K562 (cell line): ENCODE measurements around the gene ZDHHC14. TPM values are rescaled to one million over a fixed set of nuclear protein-coding genes. Genes with fewer than 3 reads are reported as not detected.

ENCODE experiments used
- ATAC-seq: fragments of 200-7000 bp; cut with Tn5 transposase; 3 replicates; pipeline ENCODE4 v1.9.1; 2020; ENCODE audit warnings: moderate library complexity
- BruUV-seq: library from RNA; stranded (reverse); fragments of 400-500 nt; replicated peaks from 2 replicates; lab custom pipeline; 2021; lab: Mats Ljungman, UMichigan
- CTCF ChIA-PET: fragments of 300-600 bp; formaldehyde crosslinking; extraction: SDS; loops from one replicate; lab custom pipeline; 2021; ENCODE audit warnings: low intra/inter-chr PET ratio; lab: Yijun Ruan, JAX
- POLR2A ChIA-PET: fragments of 300-600, 350-650 bp; sonication (Branson Sonifier 250); formaldehyde crosslinking; extraction: SDS; loops from one replicate; lab custom pipeline; 2021; ENCODE audit warnings: antibody characterized with exemption, inconsistent platforms; lab: Yijun Ruan, JAX
- DNase-seq, 4 experiments: peaks; one replicate each; pipeline versions ENCODE4 v3.0.0 to v3.0.0-alpha.2; 2011 to 2018; ENCODE audit warnings: low spot score in 3 of 4, mixed read lengths in 3 of 4; ENCODE audit errors: extremely low read depth in 1 of 4
- FAIRE-seq: peaks from 2 replicates; lab custom pipeline; 2011; peaks lifted over from hg19 to GRCh38; lab: Jason Lieb, UNC
- H2AFZ ChIP-seq: 2 replicates; pipeline ENCODE4 v1.6.0; 2011; ENCODE audit warnings: low read depth, low read length, control low read depth, inconsistent platforms
- H3K27ac ChIP-seq: fragments of 200-600 bp; 3 replicates; pipeline ENCODE4 v1.8.0; 2011; ENCODE audit warnings: low read depth, mild to moderate bottlenecking, control low read depth, inconsistent platforms, low read length, moderate library complexity, mixed read lengths; ENCODE audit errors: extremely low read depth
- H3K27me3 ChIP-seq, 2 experiments: fragments of 300-600 bp in 1 of 2; 2 replicates in 1 of 2; 3 replicates in 1 of 2; pipeline versions ENCODE4 v1.6.0 to v1.8.0; 2011; ENCODE audit warnings: inconsistent platforms in 2 of 2, low read length in 2 of 2, mild to moderate bottlenecking in 1 of 2, mixed read lengths in 1 of 2, moderate library complexity in 1 of 2; ENCODE audit not compliant: control insufficient read depth in 2 of 2, insufficient read depth in 2 of 2
- H3K36me3 ChIP-seq: fragments of 300-600 bp; 3 replicates; pipeline ENCODE4 v1.8.0; 2011; ENCODE audit warnings: mild to moderate bottlenecking, low read length, inconsistent platforms; ENCODE audit not compliant: control insufficient read depth, insufficient read depth
- H3K4me1 ChIP-seq, 2 experiments: fragments of 200-600 bp in 1 of 2; replicated peaks in 1 of 2; 2 replicates in 1 of 2; 3 replicates in 1 of 2; pipeline versions ENCODE4 v1.5.1 to v1.8.0; 2011; ENCODE audit warnings: inconsistent platforms in 2 of 2, low read length in 2 of 2, mild to moderate bottlenecking in 1 of 2, mixed read lengths in 1 of 2, moderate library complexity in 1 of 2; ENCODE audit not compliant: control insufficient read depth in 2 of 2, insufficient read depth in 2 of 2
- H3K4me2 ChIP-seq: 2 replicates; pipeline ENCODE4 v1.6.1; 2011; ENCODE audit warnings: low read length, control low read depth, inconsistent platforms, mixed read lengths; ENCODE audit not compliant: insufficient read depth
- H3K4me3 ChIP-seq: fragments of 200-600 bp; sonication (generic), shearing (Covaris generic); 2 replicates; pipeline ENCODE4 v1.5.1; 2016; ENCODE audit warnings: control low read depth, inconsistent platforms
- H3K79me2 ChIP-seq: fragments of 200-600 bp; 3 replicates; pipeline ENCODE4 v1.8.0; 2011; ENCODE audit warnings: low read length, inconsistent platforms; ENCODE audit not compliant: control insufficient read depth, insufficient read depth
- H3K9ac ChIP-seq, 2 experiments: 2 replicates each; pipeline versions ENCODE4 v1.6.0 to v1.6.1; 2011; ENCODE audit warnings: low read depth in 2 of 2, low read length in 2 of 2, control low read depth in 1 of 2, inconsistent platforms in 1 of 2, mild to moderate bottlenecking in 1 of 2, mixed read lengths in 1 of 2; ENCODE audit not compliant: insufficient read depth in 1 of 2
- H3K9me1 ChIP-seq: one replicate; pipeline ENCODE4 v1.6.0; 2011; ENCODE audit warnings: inconsistent platforms, mild to moderate bottlenecking, low read length, moderate library complexity; ENCODE audit not compliant: control insufficient read depth, insufficient read depth
- H3K9me3 ChIP-seq: replicated peaks from 2 replicates; pipeline ENCODE4 v1.5.1; 2011; ENCODE audit warnings: low read depth, low read length, inconsistent platforms; ENCODE audit not compliant: control insufficient read depth, insufficient read depth
- H4K20me1 ChIP-seq: replicated peaks from 2 replicates; pipeline ENCODE4 v1.6.1; 2011; ENCODE audit warnings: low read length, inconsistent platforms, mixed read lengths; ENCODE audit not compliant: control insufficient read depth, insufficient read depth
- CHD2 ChIP-seq: IDR thresholded peaks from 2 replicates; pipeline ENCODE4 v1.6.1; 2011; ENCODE audit warnings: low read depth, low read length
- CREM ChIP-seq: IDR thresholded peaks from 2 replicates; pipeline ENCODE4 v1.6.1; 2014; ENCODE audit warnings: antibody characterized with exemption, low read depth
- KDM5B ChIP-seq: fragments of 200-600 bp; sonication (generic); IDR thresholded peaks from 2 replicates; pipeline ENCODE4 v1.6.1; 2012; ENCODE audit warnings: low read depth, mild to moderate bottlenecking, moderate library complexity, low read length, control low read depth, inconsistent platforms; ENCODE audit not compliant: insufficient replicate concordance
- MEIS2 ChIP-seq: fragments of 450-650 bp; IDR thresholded peaks from 2 replicates; pipeline ENCODE4 v1.6.1; 2014; ENCODE audit warnings: mild to moderate bottlenecking; ENCODE audit not compliant: partially characterized antibody
- PHF21A ChIP-seq: fragments of 450-650 bp; IDR thresholded peaks from 2 replicates; pipeline ENCODE4 v1.6.1; 2017; ENCODE audit warnings: low read depth, borderline replicate concordance
- RBFOX2 ChIP-seq: fragments of 200-400 bp; formaldehyde crosslinking; IDR thresholded peaks from 2 replicates; pipeline ENCODE4 v1.6.1; 2017; ENCODE audit warnings: low read depth, mild to moderate bottlenecking, low read length, moderate library complexity
- TBL1XR1 ChIP-seq, 2 experiments: IDR thresholded peaks; 2 replicates each; pipeline ENCODE4 v1.6.1; 2012; ENCODE audit warnings: improper control_type of control experiment in 2 of 2, low read length in 2 of 2, mild to moderate bottlenecking in 1 of 2
- ZBTB43 ChIP-seq: sonication (generic); formaldehyde crosslinking; IDR thresholded peaks from 2 replicates; pipeline ENCODE4 v1.8.0; 2023; ENCODE audit warnings: mild to moderate bottlenecking, missing genetic modification reagents
- ZNF224 ChIP-seq: sonication (generic); formaldehyde crosslinking; IDR thresholded peaks from 2 replicates; pipeline ENCODE4 v1.8.0; 2022; ENCODE audit warnings: mild to moderate bottlenecking, missing genetic modification reagents
- ZNF77 ChIP-seq: fragments of 250-450 bp; sonication (Bioruptor Pico); IDR thresholded peaks from 2 replicates; pipeline ENCODE4 v1.5.0; 2020
- ZNF830 ChIP-seq: fragments of 250-450 bp; sonication (Bioruptor Pico); IDR thresholded peaks from 2 replicates; pipeline ENCODE4 v1.5.0; 2021; ENCODE audit warnings: mild to moderate bottlenecking
- WGBS: fragments of 100-300 bp; shearing (Covaris generic); methylation state at CpG from one replicate; pipeline ENCODE4 v1.1.6; 2016; ENCODE audit warnings: low coverage, mixed read lengths; ENCODE audit not compliant: insufficient coverage; ENCODE audit errors: missing lambda C conversion rate; 5-methylcytosine and 5-hydroxymethylcytosine counted together
- in situ Hi-C: fragments of 300-500 bp; cut with MboI; formaldehyde crosslinking; loops from 4 replicates; pipeline ENCODE4 v1.15.0; 2018; ENCODE audit warnings: inconsistent platforms, mixed read lengths
- intact Hi-C: fragments of 100-400 bp; cut with micrococcal nuclease; formaldehyde crosslinking; loops from 2 replicates; pipeline ENCODE4 v1.14.2; 2022
- polyA plus RNA-seq, 8 experiments: library from polyadenylated mRNA; depleted of rRNA in 4 of 8; stranded (reverse) in 5 of 8; unstranded in 3 of 8; fragments of >200 nt; fragmentation: Nextera tagmentation in 2 of 8; fragmentation: Illumina TruSeq in 1 of 8; extraction: Ambion mirVana in 2 of 8; extraction: Trizol in 1 of 8; gene quantifications; 2 replicates each; pipeline versions ENCODE4 v1.2.1 to v1.2.3, GENCODE V29; 2011 to 2014; ENCODE audit warnings: inconsistent platforms in 1 of 8, missing spikeins in 1 of 8
- total RNA-seq, 7 experiments: library from RNA; depleted of rRNA in 6 of 7; stranded (reverse); fragments of >200 nt in 6 of 7; fragmentation: Illumina TruSeq in 2 of 7; extraction: Trizol in 2 of 7; gene quantifications; 2 replicates each; pipeline versions ENCODE4 v1.2.1 to v1.2.3, GENCODE V29; 2011 to 2021; ENCODE audit warnings: low replicate concordance in 1 of 7
- TF ChIP-seq, protein P1 (sequence below): fragments of 450-650 bp; conservative IDR thresholded peaks from 2 replicates; pipeline ENCODE4 v1.6.1; 2016; ENCODE audit warnings: missing genetic modification characterization, low read depth, mild to moderate bottlenecking, control low read depth, missing compliant biosample characterization

Gene ZDHHC14
- total and polyA plus RNA-seq, 9 of the 15 experiments (the other 6 are each of a cell fraction or from before 2014, with no cell fraction given), result 0.92 to 23.1 (median 13.8) TPM

DNA sequence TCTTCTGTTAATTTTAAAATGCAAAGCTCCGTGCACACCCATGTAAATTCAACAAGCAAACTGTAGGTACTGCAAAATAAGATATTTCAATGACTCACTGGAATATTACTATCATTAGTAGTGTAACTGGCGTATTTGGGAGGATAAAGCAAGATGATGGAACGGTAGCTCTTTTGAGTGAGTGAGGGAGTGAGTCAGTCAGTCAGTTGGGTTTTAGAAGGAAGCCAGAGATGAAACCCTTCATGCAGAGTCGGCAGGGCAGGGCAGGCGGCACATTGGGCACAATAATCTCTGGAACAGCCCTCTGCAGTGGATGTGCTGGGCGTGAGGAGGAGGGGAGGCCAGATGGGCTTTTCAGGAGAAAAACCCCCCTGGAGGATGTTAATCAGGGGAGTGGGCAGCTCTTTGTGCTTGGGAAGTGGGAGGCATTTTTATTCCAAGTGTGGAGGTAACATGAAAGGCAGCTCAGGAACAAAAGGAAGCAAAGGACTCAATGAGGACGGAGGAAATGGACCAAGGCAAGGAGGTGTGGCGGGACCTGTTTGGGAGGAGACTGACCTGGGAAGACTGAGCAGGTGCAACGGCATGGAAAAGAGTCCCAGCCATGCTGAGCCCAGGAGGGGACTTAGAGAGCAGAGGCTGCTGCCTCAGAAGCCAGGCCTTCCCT is 171.2 kb downstream of the ZDHHC14 start:
- Histone ChIP-seq H3K36me3 (no peaks in the 10 kb centered on the region), H2AFZ (no peak overlapping the region), H3K79me2 (no peaks in the 10 kb centered on the region), H4K20me1 (no peaks in the 10 kb centered on the region), H3K4me2 (no peak overlapping the region), H3K9me1 (no peaks in the 10 kb centered on the region), H3K27ac (no peak overlapping the region), H3K27me3 (no peaks in the 10 kb centered on the region), H3K9me3 (no peaks in the 10 kb centered on the region), H3K9ac (no peak overlapping the region), H3K4me1 (peaks cover 0 to 7% of the 10 kb centered on the region in 2 experiments; a peak in 1 of 5 replicates), H3K4me3 (no peak overlapping the region)
- BruUV-seq, result no TSS peak
- ATAC-seq (no peak; the same call in 2 of the 3 replicates), DNase-seq (no peak), FAIRE-seq (no peak)
- WGBS, result 79% methylated on average over 9 of the region's 9 CpGs
- in situ Hi-C loops (no loop called here), intact Hi-C loops (no loop called here)
- POLR2A ChIA-PET, result interaction anchor here (0.9 kb wide), 1 partner anchor 19 kb away, joined by 4 read pairs; no protein-coding TSS in a partner anchor
- no peak for TF ChIP-seq ZNF224
- TF ChIP-seq, protein P1, sequence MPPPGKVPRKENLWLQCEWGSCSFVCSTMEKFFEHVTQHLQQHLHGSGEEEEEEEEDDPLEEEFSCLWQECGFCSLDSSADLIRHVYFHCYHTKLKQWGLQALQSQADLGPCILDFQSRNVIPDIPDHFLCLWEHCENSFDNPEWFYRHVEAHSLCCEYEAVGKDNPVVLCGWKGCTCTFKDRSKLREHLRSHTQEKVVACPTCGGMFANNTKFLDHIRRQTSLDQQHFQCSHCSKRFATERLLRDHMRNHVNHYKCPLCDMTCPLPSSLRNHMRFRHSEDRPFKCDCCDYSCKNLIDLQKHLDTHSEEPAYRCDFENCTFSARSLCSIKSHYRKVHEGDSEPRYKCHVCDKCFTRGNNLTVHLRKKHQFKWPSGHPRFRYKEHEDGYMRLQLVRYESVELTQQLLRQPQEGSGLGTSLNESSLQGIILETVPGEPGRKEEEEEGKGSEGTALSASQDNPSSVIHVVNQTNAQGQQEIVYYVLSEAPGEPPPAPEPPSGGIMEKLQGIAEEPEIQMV (tag), result no peak
- no peak for TF ChIP-seq ZNF830
- no peak for TF ChIP-seq MEIS2
- TF ChIP-seq CHD2, result no peak
- TF ChIP-seq ZNF77 (CRISPR knock-in tag), result no peak
- TF ChIP-seq PHF21A, result no peak
- no peak for TF ChIP-seq CREM
- TF ChIP-seq RBFOX2, result no peak
- no peak for TF ChIP-seq ZBTB43 (CRISPR knock-in tag)
- no peak for TF ChIP-seq TBL1XR1 (IDR thresholded peaks at IDR 0.05; ENCODE audit: low read length in 2 of 2)
- no peak for TF ChIP-seq KDM5B
- TF ChIP-seq, all 486 proteins: peak for 0
- CTCF ChIA-PET, result interaction anchor here (0.6 kb wide), 1 partner anchor 263 kb away, joined by 4 read pairs; no protein-coding TSS in a partner anchor
